ENCODE data around the gene S100Z.

GRCh38 chr5:76811214-76811613 is 38.6 kb upstream of the S100Z start:
- TF ChIP-seq CTCF (IDR thresholded peaks at IDR 0.05) (no peak), POLR2A (IDR thresholded peaks at IDR 0.05) (no peak)
